Astrocyte of the hippocampus (primary cell): ENCODE results near the gene MYH15.

ENCODE experiments used
- DNase-seq: peaks from one replicate; pipeline ENCODE4 v3.0.0; 2011; ENCODE audit warnings: low read depth, low spot score

Gene MYH15

GRCh38 chr3:108334701-108335100, 175.7 kb downstream of the MYH15 start:
- peak; percentile 64 for DNase-seq

DNA sequence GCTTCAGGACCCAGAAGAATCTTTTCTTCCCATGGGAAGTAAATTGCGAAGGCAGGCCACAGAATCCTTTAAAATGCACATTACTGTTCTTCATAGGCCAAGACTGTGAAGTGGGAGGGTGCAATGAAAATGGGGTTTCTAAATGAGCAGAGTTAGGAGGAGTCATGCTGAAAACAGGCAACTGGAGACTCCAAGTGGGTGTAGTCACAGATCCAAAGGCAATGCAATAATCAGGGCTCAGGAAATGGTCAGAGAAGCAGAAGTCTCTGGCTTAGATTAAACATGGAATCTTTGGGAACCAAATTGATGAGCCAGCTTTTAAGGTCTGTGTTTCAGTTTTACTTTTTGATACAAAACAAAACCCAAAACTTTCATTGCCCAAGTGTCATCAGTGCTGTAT, 176.4 kb downstream of the MYH15 start:
- no peak for DNase-seq

DNA sequence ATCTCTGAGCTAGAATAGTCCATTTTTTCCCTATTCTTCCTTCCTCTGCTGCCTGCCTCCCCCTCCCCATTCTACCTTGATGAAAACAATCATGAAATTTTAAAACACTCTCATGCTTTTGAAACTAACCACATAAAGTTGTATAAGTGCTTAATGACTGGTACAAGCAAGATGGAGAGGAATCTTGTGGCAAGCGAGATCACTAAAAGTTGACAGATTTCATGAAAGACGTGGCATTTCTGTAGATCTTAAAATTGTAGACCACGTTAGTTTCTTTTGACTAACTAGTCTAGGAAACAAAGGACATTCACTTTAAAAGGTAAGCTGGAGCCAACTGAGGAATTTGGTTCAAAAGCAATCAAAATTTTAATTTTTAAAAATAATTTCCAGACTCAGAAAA, 178.6 kb downstream of the MYH15 start:
- no peak for DNase-seq
